ENCODE measurements around the gene AASDH.

The AASDH gene

DNA sequence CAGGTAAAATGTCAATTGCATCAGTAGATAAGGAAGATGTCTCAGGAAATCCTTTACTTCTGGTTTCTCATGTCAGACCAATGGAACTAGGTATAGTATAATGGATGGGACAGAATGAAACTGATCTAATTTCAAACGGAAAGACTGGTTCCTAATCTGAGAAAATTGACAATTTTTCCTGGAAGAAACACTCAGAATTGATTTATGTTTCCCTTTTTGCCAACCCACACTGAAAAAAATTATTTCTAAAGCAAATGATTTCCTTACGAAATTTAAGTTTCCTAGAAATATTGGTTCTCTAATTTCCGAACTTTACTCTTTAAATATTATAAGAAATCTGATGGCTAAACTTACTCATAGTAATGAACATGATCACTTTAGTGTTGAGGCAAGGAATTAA is 29.1 kb upstream of the AASDH start:
- ChIA-PET POLR2A (ENCODE audit: low non-redundant PET) (no interaction called here), CTCF (interaction anchor here (0.7 kb wide), 1 partner anchor 29 kb away, joined by 4 read pairs; the partner anchor contains the start of gene AASDH)
- TF ChIP-seq CTCF (conservative IDR thresholded peaks at IDR 0.05; ENCODE audit: low read depth): no peak
- no peak overlapping the region for H3K27ac ChIP-seq
- DNase-seq (ENCODE audit: low spot score): no peak

DNA sequence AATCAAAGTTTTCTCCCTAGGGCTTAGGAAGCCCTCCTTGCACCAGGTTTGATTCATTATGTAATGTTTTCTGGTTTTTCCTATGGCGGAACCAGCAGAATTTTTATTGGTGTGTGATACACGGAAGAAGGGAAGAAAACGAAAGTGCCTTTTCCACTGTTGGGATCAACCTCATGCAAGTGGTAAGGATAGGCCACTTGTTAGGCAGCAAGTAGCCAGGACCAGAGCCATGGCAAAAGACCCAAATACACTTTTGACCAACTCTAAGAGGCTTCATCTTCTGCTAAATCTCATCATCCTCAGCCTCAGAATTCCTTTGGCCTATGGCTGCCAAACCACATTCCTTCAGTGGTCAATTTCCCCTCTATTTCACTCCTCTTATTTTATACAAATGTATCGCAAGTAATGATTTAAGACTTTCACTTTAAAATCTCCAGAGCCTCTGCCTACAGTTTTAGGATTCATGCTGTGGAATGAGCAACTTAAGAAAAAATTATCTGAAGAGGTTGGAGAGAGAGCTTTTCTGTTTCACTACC is 26.9 kb upstream of the AASDH start:
- ChIA-PET POLR2A (ENCODE audit: low non-redundant PET) (no interaction called here), CTCF (interaction anchor here (0.5 to 0.7 kb wide), 2 partner anchors 10 to 11 kb away, joined by 3 read pairs; no protein-coding TSS in a partner anchor)
- no peak for TF ChIP-seq CTCF (conservative IDR thresholded peaks at IDR 0.05; ENCODE audit: low read depth)
- no peak for DNase-seq (ENCODE audit: low spot score)
- H3K27ac ChIP-seq: no peak overlapping the region

GRCh38 chr4:56410247-56411062 is 23.2 kb upstream of the AASDH start:
- H3K27ac ChIP-seq: no peak overlapping the region
- ChIA-PET POLR2A (ENCODE audit: low non-redundant PET) (no interaction called here), CTCF (interaction anchor here (0.6 kb wide), 1 partner anchor 30 kb away, joined by 3 read pairs; no protein-coding TSS in a partner anchor)
- DNase-seq (ENCODE audit: low spot score): peak; percentile 91
- TF ChIP-seq CTCF (conservative IDR thresholded peaks at IDR 0.05; ENCODE audit: low read depth): no peak

- no peak for DNase-seq (ENCODE audit: low spot score)
- no peak overlapping the region for H3K27ac ChIP-seq
- POLR2A ChIA-PET (ENCODE audit: low non-redundant PET): no interaction called here
- no peak for TF ChIP-seq CTCF (conservative IDR thresholded peaks at IDR 0.05; ENCODE audit: low read depth)
- CTCF ChIA-PET: no interaction called here
Measured at GRCh38 chr4:56409511-56410090, 22.3 kb upstream of the AASDH start.

DNA sequence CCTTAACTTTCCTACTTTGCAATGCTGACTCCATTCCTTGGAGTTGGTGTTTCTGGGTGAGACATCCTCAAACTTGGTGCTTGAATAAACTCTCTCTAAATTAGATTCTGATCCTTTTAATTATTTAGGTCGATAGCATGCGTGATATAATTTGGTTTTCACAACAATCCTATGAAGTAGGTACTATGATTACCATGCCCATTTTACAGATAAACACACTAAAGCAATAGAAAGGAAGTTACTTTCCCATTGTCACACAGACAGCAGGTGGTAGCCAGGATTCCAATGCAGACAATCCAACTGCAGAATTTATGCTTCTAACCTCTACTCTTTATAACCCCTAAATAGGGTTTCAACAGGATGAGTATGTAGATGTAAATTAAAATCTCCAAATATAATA is 21.7 kb upstream of the AASDH start:
- ChIA-PET CTCF (no interaction called here), POLR2A (ENCODE audit: low non-redundant PET) (interaction anchor here (0.7 kb wide), 1 partner anchor 85 kb away, joined by 7 read pairs; no protein-coding TSS in a partner anchor)
- DNase-seq (ENCODE audit: low spot score): no peak
- no peak overlapping the region for H3K27ac ChIP-seq
- TF ChIP-seq CTCF (conservative IDR thresholded peaks at IDR 0.05; ENCODE audit: low read depth): no peak

DNA sequence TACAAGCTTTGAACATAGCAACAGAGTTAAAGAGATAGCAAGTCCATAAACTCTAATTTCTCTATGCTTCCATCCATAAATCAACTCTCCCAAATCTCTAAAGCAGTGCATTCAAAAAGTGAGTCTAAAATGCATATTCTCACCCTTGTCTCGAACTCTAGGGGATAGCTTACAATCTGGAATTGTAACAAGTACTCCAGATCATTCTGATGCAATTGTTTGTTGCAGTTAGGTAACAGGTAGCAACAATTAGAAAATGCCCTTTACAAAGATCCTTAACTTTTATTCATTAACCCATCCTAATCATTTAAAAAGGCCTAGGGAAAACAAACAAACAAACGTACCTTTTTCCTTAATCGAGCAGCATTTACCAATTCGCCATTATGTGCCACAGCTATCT is 18.9 kb upstream of the AASDH start:
- DNase-seq (ENCODE audit: low spot score): no peak
- H3K27ac ChIP-seq: no peak overlapping the region
- no peak for TF ChIP-seq CTCF (conservative IDR thresholded peaks at IDR 0.05; ENCODE audit: low read depth)
- ChIA-PET POLR2A (ENCODE audit: low non-redundant PET) (no interaction called here), CTCF (no interaction called here)

All from RWPE1 (cell line).